GM18867 (cell line): ENCODE measurements around the gene ARHGAP19.

Experiments
- ATAC-seq: cut with Tn5 transposase; IDR thresholded peaks from one replicate; pipeline ENCODE4 v1.9.1; 2021; ENCODE audit warnings: mild to moderate bottlenecking, moderate library complexity; ENCODE audit not compliant: unreplicated experiment

Gene ARHGAP19

DNA sequence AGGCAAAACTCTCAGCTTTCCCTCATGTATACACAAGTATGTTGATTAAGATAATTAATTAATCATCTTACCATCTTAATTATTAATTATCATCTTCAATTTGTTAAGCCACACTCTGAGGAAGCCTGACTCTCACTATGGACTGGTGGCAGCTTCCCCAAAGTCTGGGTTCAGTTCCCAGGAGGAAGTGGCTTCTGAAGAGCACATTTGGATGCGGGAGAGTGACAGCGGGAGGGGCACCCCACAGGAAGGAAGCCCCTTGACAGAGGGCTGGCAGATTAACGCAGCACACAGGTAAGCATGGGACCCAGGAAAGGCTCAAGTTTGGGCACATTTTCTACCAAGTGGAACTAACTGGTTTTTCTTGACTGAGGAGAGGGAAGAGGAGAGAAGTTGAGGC is 93.3 kb downstream of the ARHGAP19 start:
- no peak for ATAC-seq

DNA sequence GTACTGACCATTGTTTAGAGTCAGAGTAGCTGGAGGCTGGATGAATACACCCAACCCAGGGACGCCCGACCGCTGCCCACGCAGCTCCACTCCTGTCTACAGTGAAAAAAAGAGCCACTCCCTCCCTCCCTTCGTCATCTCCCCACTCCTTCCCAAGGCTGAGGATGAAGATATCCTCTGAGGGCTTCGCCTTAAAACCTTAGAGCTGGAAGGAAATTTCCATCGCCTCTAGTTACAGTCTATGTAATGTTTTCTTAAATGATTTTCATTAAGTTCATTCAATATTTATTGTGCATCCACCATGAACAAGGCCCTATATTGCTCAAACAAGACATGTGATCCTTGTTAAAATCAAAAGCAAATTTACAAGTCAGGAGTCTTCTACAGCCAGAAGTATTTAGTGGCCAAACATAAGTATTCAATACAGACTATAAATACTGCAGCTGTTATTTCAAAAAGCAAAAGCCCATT is 95.4 kb downstream of the ARHGAP19 start:
- ATAC-seq = no peak

DNA sequence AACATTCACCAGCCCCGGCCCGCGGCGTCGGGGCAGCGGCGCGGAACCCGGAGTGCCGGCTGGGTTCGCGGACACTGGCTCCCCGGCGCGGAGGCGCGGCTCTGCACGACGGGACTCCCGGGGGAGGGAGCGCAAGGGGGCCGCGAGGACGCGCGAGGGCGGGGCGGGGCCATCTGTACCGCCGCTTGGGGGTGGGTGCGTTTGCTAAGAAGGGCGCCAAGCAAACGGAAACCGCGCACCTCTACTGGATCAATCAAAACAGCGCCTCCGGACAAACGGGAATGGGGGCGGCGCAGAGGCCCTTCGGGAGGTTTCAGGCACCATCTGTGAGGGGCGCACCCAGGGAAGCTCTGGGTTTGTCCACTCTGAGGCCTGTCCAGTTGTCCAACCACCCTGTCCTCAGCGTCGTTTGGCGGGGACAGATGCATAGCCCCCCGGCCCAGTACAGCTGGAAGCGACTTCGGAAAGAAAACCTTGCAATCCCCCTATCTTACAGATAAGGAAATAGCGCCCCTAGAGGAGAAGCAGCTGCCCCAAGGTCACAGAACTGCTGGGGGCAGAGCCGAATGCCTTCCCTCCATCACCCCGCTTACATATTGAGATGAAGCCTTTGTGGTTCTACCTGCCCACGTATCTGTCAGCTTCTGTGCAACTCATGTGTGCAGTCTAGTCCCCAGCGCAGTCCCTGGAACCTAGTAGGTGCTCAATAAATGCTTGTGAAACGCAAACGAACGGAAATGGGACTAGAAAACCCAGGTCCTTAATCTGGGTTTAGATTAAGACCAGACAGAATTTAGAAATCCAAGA is 96.0 kb downstream of the ARHGAP19 start:
- peak; percentile 67 for ATAC-seq

GRCh38 chr10:97195706-97196222 is 96.7 kb downstream of the ARHGAP19 start:
- ATAC-seq = no peak

DNA sequence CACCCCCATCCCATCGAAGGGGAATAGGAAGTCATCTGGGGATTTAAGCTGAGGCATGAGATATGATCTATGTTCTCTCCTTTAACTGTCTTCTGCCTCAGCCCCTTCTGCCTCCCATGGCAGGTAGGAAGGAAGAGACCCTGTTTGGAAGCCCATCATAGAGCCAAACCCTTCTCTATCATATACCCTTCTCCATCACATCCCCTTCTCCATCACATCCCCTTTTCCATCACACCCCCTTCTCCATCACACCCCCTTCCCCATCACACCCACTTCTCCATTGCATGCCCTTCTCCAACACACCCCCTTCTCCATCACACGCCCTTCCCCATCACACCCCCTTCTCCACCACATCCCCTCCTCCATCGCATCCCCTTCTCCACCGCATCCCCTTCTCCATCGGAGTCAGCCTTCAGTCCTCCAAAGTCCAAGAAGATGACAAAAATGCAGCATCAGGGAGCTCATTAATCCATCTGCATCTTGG is 99.4 kb downstream of the ARHGAP19 start:
- no peak for ATAC-seq

DNA sequence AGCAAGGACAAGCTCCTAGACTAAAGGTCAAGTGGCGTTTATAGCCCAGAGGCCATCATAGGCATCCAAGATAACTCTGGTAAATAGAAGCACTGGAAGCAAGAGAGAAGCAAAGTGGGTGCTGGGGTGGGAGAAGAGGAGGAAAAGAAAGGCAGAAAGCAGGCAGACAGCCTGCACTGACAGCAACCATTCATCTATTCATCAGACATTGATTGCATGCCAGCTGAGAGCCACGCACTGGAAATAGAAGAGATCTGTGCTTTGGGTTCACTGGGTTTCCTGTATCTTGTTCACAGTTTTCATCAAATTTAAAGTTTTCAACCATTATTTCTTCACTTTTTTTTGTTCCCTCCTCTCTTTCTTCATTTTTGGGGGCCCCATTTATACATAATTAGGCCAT is 102.0 kb downstream of the ARHGAP19 start:
- no peak for ATAC-seq

GRCh38 chr10:97188261-97188711 is 104.2 kb downstream of the ARHGAP19 start:
- no peak for ATAC-seq

DNA sequence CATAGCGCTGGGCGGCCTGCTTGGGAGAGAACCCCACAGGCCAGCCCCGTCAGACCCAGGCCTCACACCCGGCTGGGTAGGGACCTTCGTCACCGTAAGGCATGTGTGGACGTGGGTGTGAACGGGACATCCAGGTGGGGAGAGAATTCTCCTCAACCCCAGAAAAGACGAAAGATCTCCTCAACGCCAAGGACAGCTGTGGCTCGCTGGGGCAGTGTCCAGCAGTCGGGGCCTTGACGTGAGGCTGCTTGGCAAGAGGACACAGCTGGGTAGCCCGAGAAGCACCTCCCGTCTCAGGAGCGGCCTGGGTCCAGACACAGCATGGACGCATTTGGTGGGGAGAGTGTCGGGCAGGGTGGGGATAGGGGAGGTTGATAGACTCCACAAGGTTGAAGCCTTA is 105.5 kb downstream of the ARHGAP19 start:
- no peak for ATAC-seq

GRCh38 chr10:97185326-97186058 is 106.9 kb downstream of the ARHGAP19 start, which contains the start of gene SLIT1:
Gene SLIT1, minus strand, starts transcription at chr10:97185959. Its CDS starts 285 bp downstream, at chr10:97185674.
- no peak for ATAC-seq

- ATAC-seq = no peak
These were observed 107.5 kb downstream of the ARHGAP19 start for GRCh38 chr10:97184971-97185325.

- no peak for ATAC-seq
These were observed 109.1 kb downstream of the ARHGAP19 start for GRCh38 chr10:97183314-97183713.

DNA sequence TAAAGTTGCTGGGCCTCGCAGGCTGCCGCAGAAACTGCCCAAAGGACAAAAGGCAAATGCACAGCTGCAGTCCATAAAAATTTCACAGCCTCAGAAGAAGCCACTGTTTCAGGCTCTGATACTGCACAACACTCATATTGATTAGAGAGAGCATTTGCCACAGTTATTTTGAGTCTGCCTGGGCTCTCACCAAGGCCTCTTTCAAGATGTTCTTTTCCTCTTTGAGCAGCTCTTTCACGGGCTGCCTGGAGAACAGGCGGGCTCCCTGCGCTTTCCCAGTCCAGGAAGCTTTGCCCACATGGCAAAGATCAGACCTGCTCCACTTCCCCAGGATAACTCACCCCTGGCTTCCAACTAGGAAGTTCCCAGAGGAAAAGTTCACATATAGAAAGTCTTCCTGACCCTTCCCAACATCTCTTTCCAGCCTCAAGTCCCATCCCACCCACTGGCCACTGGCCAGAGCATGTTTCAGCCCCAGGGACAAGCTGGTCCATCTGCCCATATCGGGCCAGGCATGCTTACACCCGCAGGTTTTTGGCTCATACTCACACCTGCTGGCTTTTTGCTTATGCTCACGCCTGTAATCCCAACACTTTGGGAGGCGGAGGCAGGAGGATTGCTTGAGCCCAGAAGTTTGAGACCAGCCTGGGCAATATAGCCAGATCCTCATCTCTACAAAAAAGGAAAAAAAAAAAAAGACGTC is 110.0 kb downstream of the ARHGAP19 start:
- no peak for ATAC-seq

DNA sequence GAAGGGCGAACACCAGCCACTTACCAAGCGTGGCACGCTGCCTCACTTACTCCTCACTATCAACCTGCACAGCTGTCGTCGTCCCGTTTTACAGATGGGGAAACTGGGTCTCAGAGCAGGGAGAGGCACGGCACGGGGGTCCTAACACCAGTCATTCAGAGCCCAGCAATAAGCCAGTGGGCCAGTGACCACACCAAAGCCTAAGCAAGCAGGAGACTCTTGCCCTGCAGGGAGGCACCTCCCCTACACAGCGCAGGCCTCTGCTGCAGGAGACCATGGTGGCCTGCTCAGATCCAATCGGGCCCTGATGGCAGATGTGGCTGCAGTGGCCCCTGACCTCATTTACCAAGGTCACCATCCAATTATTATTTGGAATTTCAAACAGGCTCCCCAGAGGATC is 111.5 kb downstream of the ARHGAP19 start:
- no peak for ATAC-seq

GRCh38 chr10:97180363-97180755 is 112.1 kb downstream of the ARHGAP19 start:
- no peak for ATAC-seq

DNA sequence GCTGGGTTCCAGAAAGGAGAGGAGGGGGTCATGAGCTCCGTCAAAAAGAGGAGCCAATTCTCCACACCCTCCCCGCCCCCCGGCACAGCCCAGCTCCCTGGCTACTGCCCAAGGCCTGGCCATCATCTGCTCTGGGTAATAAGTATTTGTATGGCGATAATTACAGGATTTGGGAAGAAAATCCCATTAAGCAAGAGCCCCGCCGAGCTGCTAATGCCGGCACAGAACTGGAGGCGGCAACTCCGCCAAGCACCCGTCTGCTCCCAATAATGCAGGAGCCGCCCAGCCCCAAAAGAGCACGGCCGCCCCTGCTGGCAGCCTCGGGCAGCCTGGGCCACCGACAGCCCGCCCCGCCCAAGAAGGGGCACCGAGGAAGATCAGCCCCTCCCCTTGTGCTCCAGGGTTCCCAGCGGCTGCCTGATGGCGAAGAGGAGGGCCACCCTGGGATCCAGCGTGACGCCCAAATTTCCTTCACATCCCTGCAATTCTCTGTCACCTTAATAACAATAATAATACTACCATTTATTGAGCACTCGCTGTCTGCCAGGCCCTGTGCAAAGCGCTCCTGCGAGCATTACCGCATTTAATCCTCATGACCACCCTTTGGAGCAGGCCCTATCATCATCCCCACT is 112.6 kb downstream of the ARHGAP19 start:
- no peak for ATAC-seq

GRCh38 chr10:97179311-97179710 is 113.1 kb downstream of the ARHGAP19 start:
- ATAC-seq = no peak

DNA sequence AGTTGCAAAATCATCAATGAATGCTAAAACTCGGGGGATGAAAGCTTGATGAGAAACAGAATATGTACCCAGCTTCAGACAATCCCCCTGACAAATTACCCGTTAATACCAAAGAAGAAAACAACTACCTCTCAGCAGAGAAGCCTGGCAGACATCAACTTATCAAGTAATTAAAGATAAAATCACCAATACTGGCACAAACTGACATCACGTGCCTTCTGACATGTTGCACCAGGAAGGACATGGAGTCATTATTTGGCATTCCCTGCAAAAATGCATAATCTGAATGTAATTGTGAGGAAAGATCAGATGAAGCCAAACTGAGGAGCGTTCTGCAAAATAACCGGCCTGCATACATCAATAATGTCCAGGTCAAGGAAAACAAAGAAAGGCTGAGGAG is 114.4 kb downstream of the ARHGAP19 start:
- ATAC-seq = no peak

DNA sequence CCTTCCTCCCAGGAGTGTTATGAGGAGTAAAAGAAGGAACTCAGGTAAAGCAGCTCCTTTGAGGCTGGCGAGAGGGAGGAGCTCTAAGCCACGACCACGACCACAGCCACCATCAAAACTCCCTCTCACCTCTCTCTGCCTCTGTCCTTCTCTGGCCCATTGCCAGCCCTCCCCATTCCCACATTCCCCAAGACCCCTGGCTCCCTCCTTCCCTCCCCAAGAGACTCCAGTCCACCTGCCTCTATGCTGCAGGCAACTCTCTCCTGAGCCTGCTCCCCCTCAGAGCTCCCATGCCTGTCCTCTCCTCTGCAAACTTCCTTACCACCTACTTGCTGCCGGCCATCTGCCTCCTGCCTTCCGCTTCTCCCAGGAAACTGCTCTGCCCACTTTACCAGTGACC is 116.2 kb downstream of the ARHGAP19 start:
- ATAC-seq = no peak

DNA sequence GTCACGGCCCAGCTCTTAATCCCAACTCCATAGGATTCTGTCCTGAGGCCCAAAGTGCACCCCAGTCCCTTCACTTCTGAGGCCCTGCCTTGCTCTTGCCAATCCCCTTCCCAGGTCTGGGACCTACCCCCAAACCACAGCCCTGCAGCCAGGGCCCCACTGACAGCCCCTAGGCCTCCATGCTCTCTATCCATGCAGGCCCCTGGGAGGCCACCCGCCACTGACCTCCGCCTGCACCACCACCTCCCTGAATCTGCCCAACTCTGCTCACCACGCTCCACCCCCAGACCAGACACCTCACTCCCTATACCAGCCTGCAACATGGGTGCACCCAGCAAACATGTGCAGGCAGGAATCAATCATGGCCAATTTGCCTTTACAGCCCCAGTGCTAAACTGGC is 116.9 kb downstream of the ARHGAP19 start:
- ATAC-seq = no peak

DNA sequence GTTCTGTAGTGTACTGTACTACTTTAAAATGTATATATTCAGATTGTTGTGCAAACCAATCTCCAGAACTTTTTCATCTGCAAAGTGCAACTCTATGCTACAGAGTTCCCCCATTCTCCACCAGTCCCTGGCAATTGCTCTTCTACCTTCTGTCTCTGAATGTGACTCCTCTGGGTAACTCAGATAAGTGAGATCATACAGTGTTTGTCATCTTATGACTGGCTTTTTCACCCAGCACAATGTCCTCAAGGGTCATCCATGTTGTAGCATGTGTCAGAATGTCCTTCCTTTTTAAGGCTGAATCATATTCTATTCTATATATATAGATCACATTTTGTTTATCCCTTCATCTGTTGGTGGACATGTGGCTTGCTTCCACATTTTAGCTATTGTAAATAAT is 117.5 kb downstream of the ARHGAP19 start:
- ATAC-seq = no peak
